ENCODE measurements around the gene SPAG9. TPM values are rescaled to one million over a fixed set of nuclear protein-coding genes. Genes with fewer than 3 reads are reported as not detected.
A peak's percentile ranks its signal among the peaks of the same experiment; 100 is the strongest.

Gene SPAG9
- total and polyA plus RNA-seq, 2 of the 8 experiments (the other 6 are each of a cell fraction or from before 2014, with no cell fraction given) = 9.8 to 63.8 TPM

- Histone ChIP-seq H3K27me3 (replicated peaks in 1 of 4; ENCODE audit: control insufficient read depth in 3 of 4, extremely low read depth in 1 of 4, insufficient read depth in 3 of 4, low read length in 3 of 4) (no peaks in the 10 kb centered on the region), H3K4me1 (replicated peaks in 1 of 4; ENCODE audit: control insufficient read depth in 3 of 4, insufficient read depth in 4 of 4, low read length in 3 of 4) (peaks cover 3 to 36% (median 22%) of the 10 kb centered on the region in 4 experiments), H3K36me3 (ENCODE audit: control insufficient read depth in 2 of 4, insufficient read depth in 4 of 4, low read length in 3 of 4) (no peaks in the 10 kb centered on the region), H3K27ac (ENCODE audit: low read depth, low read length) (peak overlapping the region; percentile 51; the same call in 1 of the 2 replicates), H3K18ac (ENCODE audit: extremely low read depth, low read length) (peak overlapping the region; percentile 71), H3K4me2 (ENCODE audit: insufficient read depth in 1 of 2, low read depth in 2 of 2, low read length in 2 of 2) (peak overlapping the region in 1 of 2 experiments; percentile 11; a peak in 1 of 4 replicates), H3K23me2 (ENCODE audit: low read depth, low read length) (no peaks in the 10 kb centered on the region), H4K91ac (replicated peaks; ENCODE audit: insufficient read length, low read length) (peak overlapping the region; percentile 19), H4K8ac (ENCODE audit: extremely low read depth, insufficient read depth, low read length) (no peak overlapping the region), H2BK15ac (ENCODE audit: low read length) (no peak overlapping the region), H3K56ac (replicated peaks; ENCODE audit: insufficient read length, low read depth, low read length) (no peak overlapping the region), H3K79me1 (ENCODE audit: low read depth, low read length) (no peaks in the 10 kb centered on the region), H3K4me3 (ENCODE audit: extremely low read depth in 1 of 4, insufficient read depth in 2 of 4, low read depth in 3 of 4, low read length in 4 of 4) (no peak overlapping the region), H2BK12ac (ENCODE audit: low read depth, low read length) (peak overlapping the region; percentile 94; the same call in 1 of the 2 replicates), H2AFZ (ENCODE audit: low read length) (no peak overlapping the region), H3K4ac (replicated peaks; ENCODE audit: insufficient read length, low read depth, low read length) (no peak overlapping the region), H3K9me3 (ENCODE audit: insufficient read depth in 2 of 2, low read depth in 1 of 2, low read length in 1 of 2) (no peaks in the 10 kb centered on the region), H4K5ac (ENCODE audit: insufficient read length, low read depth, low read length) (no peak overlapping the region), H3K9ac (replicated peaks in 1 of 4; ENCODE audit: extremely low read depth in 1 of 4, low read depth in 3 of 4, low read length in 3 of 4) (no peak overlapping the region), H2BK120ac (replicated peaks; ENCODE audit: low read depth, low read length) (peak overlapping the region; percentile 4), H3K23ac (ENCODE audit: insufficient read length) (no peak overlapping the region), H2BK5ac (ENCODE audit: low read depth, low read length) (peak overlapping the region; percentile 72; the same call in 1 of the 2 replicates), H4K20me1 (replicated peaks in 1 of 2; ENCODE audit: control insufficient read depth in 1 of 2, insufficient read depth in 2 of 2, low read length in 2 of 2) (no peaks in the 10 kb centered on the region), H2AK5ac (ENCODE audit: low read depth, low read length) (no peak overlapping the region), H3K14ac (ENCODE audit: insufficient read length) (no peak overlapping the region), H3K79me2 (ENCODE audit: control insufficient read depth in 1 of 2, insufficient read depth in 2 of 2, low read length in 2 of 2) (no peaks in the 10 kb centered on the region), H2BK20ac (ENCODE audit: low read length) (peak overlapping the region; percentile 62; the same call in 1 of the 2 replicates)
- FAIRE-seq (no peak), DNase-seq (ENCODE audit: low read depth in 1 of 2, low spot score in 2 of 2) (no peak)
- POLR2A ChIA-PET (ENCODE audit: partially characterized antibody) = interaction anchor here (0.8 to 21.0 kb wide), 6 partner anchors 18 to 212 kb away, joined by 3 to 308 read pairs (median 3); partner anchors contain the start of genes NME2 and TOB1
- TF ChIP-seq BRCA1 (IDR thresholded peaks at IDR 0.05; ENCODE audit: low read depth, low read length) (no peak), EGR1 (IDR thresholded peaks at IDR 0.05; ENCODE audit: borderline replicate concordance, low read depth, low read length) (no peak), CBX8 (IDR thresholded peaks at IDR 0.05; ENCODE audit: borderline replicate concordance, low read depth, low read length) (no peak), SRF (IDR thresholded peaks at IDR 0.05; ENCODE audit: low read depth, low read length) (no peak), KDM1A (IDR thresholded peaks at IDR 0.05; ENCODE audit: borderline replicate concordance, low read length) (no peak), JUND (IDR thresholded peaks at IDR 0.05; ENCODE audit: low read length) (no peak), SIX5 (IDR thresholded peaks at IDR 0.05; ENCODE audit: low read depth, low read length) (no peak), SP1 (IDR thresholded peaks at IDR 0.05; ENCODE audit: low read depth, low read length) (no peak), FOSL1 (IDR thresholded peaks at IDR 0.05; ENCODE audit: insufficient read depth, low read depth, low read length) (no peak)
- CTCF ChIA-PET (ENCODE audit: partially characterized antibody) = interaction anchor here (0.6 to 21.7 kb wide), 12 partner anchors 8 to 169 kb away, joined by 3 to 735 read pairs (median 4); partner anchors contain the start of gene TOB1
- 81% methylated on average over 5 of the region's 5 CpGs; no CpG with 5 or more reads in 1 of the 2 experiments for WGBS, 2 experiments (ENCODE audit: extremely low coverage in 1 of 2, insufficient coverage in 1 of 2, insufficient read length in 1 of 2, insufficient replicate concordance in 2 of 2, low coverage in 1 of 2, low lambda C conversion rate in 2 of 2, missing lambda C conversion rate in 1 of 2)
Measured at GRCh38 chr17:50953518-50953830, 167.2 kb downstream of the SPAG9 start.

Measured in H1 (cell line).